Measurements from ENCODE around the gene GALNT2. TPM values are rescaled to one million over a fixed set of nuclear protein-coding genes. Genes with fewer than 3 reads are reported as not detected.

Gene GALNT2
- total RNA-seq, 1 donor from 2014 or later, result 41.3 TPM

DNA sequence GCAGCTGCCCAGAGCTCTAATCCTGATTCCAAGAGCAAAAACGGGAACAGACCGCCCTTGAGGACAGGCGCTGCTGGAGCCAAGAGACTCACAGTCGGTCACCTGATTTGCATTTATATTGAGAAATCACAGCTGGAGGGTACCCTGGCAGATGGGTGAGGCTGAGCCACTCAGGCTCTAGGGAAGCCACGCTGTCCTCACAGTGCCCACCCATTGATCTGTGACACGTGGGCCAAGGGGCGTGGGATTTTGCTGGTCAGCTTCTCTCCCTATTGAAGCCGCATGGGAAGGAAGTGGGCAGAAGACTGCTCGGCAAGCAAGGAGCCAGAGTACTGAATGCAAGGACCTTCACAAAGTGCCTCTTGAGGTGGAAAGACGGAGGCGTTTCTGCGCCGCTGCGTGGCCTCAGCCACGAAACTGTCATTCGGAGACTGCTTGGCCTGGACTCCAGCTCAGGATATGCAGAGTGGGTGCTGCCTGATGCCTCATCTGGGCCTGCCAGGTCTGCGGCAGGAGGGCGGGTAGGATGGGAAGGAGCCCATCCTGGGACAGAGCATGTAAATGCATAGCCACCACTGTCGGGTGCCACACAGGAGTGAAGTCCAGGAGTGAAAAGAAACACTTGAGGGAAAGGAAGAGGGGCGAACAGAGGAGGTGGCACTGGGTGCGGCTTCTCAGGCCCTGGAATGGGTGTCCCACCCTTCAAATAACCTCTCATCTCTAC, 219.3 kb downstream of the GALNT2 start:
- intact Hi-C loops (cut with micrococcal nuclease), result no loop called here

- intact Hi-C loops (cut with micrococcal nuclease), result no loop called here
Observed at GRCh38 chr1:230286890-230287269, 219.8 kb downstream of the GALNT2 start.

DNA sequence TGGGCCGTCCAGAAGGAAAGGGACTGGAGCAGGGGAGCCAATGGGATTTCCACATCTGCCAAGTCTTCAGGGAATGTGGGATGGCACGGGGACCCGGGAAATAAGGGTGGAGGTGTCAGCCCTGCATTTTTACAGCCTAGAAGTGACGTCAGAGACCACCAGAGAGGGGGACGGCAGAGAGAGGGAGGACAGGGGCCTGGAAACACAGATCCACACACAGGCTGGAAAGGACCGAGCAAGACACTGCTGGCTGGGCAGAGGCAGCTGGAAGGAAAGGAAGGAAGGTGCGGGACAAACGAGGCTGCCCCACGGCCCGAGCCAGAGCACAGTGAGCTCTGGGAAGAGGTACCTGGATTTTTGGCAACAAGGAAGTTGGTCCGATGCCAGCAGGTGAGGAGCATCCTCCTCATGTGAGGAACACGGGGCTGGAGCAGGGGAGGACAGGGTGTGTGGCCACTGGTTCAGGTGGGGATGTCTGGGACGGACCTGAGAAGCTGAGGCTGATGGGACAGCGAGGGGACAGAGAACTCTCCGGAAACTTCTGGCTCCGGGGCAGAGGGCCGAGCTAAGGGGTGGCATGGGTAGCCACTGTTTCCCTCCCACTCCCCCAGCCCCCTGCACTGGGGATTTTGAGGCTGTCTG, 220.8 kb downstream of the GALNT2 start:
- intact Hi-C loops (cut with micrococcal nuclease), result no loop called here

- intact Hi-C loops (cut with micrococcal nuclease), result no loop called here
Observed at GRCh38 chr1:230288641-230289349, 221.8 kb downstream of the GALNT2 start.

DNA sequence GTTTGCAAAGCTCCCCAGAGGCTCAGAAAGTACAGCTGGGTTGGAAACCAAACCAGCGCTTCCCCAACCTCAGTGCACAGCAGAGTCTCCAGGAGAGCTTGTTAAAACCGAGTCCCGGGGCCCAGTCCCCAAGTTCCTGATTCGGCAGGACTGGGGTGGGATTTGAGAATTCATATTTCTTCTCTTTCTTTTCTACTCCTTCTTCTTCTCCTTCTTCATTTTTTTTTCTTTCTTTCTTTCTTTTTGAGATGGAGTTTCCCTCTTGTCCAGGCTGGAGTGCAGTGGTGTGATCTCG, 222.3 kb downstream of the GALNT2 start:
- intact Hi-C loops (cut with micrococcal nuclease), result no loop called here

- intact Hi-C loops (cut with micrococcal nuclease), result no loop called here
Observed at GRCh38 chr1:230291731-230292620, 224.9 kb downstream of the GALNT2 start.

DNA sequence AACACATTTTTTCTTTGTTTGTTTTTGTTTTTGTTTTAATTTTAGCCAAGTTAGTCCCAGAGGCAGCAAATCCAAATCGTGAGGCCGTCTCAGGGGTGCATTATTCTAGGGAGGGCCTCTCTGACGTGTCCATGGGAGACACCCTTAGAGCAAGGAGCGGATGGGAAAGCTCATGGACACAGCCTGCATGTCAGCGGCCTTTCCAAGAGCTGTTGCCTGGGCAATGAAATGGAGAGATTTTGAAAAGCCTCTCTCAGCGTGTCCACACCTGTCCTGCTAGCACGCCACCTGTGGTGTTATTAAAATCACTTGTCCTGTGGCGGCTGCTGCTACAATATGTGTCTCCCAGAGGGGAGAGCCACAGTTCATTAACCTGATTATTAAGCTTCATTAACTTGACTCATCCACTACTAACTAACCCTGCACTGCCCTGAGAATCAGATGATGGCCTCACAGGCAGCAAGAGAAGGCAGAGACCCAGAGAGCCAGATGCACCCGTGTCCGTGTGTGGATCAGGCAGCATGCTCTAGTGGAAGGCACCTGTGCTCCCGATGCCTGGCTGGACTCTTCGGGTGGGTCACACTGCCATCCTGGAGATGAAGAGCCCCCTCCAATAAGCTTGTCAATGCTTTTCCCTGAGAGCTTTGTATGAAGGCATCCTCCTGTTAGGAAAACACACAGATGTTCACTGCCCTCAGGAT, 225.8 kb downstream of the GALNT2 start:
- intact Hi-C loops (cut with micrococcal nuclease), result no loop called here

- intact Hi-C loops (cut with micrococcal nuclease), result no loop called here
Observed at GRCh38 chr1:230293390-230293700, 226.3 kb downstream of the GALNT2 start.

GRCh38 chr1:230295367-230295766, 228.3 kb downstream of the GALNT2 start:
- intact Hi-C loops (cut with micrococcal nuclease), result no loop called here

DNA sequence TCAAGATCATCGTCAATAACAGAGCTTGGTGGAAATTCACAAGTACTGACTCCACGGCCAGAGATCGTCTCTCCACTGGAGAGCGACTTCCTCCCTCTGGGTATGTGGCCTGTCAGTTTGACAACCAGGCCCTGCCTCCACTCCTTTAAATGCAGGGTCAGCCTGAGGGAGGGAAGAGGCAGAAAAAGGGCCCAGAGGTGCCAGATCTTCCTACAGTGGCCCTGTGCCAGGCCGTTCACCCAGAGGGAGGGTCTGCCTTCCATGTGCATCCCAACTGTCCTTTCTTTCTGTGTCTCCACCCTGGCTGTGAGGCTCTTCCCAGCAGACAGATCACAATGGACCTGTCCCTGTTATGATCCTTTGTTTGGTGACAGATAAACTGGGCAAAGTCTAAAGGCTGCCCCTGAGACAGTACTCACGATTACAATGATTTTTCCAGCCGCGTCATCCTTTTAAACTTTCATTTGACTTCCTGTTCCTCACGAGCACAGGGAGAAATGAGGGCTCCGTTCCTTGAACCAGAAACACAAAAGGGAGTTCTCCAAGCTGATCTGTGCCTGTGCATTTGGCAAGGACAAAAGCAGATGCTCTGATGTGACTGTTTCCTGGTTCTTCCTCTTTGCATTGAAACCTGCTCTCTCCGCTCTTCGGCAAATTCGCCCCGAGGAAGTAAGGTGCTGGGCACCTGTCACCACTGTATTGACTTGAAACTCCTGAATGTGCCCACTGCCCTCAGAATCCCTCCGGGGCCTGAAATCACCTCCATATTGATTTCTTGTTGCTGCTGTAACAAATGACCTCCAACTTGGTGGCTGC, 232.4 kb downstream of the GALNT2 start:
- intact Hi-C loops (cut with micrococcal nuclease), result no loop called here

- intact Hi-C loops (cut with micrococcal nuclease), result no loop called here
Observed at GRCh38 chr1:230300322-230301301, 233.6 kb downstream of the GALNT2 start.

- intact Hi-C loops (cut with micrococcal nuclease), result no loop called here
Observed at GRCh38 chr1:230301322-230301721, 234.3 kb downstream of the GALNT2 start.

GRCh38 chr1:230301822-230302221, 234.8 kb downstream of the GALNT2 start:
- intact Hi-C loops (cut with micrococcal nuclease), result no loop called here

- intact Hi-C loops (cut with micrococcal nuclease), result no loop called here
Observed at GRCh38 chr1:230303069-230303468, 236.0 kb downstream of the GALNT2 start.

DNA sequence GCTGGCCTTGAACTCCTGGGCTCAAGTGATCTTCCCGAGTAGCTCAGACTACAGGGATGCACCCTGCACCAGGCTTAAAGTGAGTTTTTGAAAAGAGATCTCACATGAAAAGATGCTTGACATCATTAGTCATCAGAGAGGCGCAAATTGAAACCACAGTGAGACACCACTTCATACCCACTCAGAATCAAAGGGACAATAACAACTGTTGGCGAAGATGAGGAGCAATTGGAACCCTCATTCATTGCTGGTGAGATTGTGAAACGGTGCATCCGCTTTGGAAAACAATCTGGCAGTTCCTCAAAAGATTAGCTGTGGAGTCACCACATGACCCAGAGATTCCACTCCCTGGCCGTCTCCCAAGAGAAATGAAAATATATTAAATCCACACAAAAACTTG, 236.8 kb downstream of the GALNT2 start:
- intact Hi-C loops (cut with micrococcal nuclease), result no loop called here

GRCh38 chr1:230306169-230306568, 239.1 kb downstream of the GALNT2 start:
- intact Hi-C loops (cut with micrococcal nuclease), result loop anchor here (1.0 kb wide), 1 partner anchor 645 kb away; no protein-coding TSS in a partner anchor

GRCh38 chr1:230307213-230307612, 240.2 kb downstream of the GALNT2 start:
- intact Hi-C loops (cut with micrococcal nuclease), result no loop called here

GRCh38 chr1:230308039-230308438, 241.0 kb downstream of the GALNT2 start:
- intact Hi-C loops (cut with micrococcal nuclease), result no loop called here

DNA sequence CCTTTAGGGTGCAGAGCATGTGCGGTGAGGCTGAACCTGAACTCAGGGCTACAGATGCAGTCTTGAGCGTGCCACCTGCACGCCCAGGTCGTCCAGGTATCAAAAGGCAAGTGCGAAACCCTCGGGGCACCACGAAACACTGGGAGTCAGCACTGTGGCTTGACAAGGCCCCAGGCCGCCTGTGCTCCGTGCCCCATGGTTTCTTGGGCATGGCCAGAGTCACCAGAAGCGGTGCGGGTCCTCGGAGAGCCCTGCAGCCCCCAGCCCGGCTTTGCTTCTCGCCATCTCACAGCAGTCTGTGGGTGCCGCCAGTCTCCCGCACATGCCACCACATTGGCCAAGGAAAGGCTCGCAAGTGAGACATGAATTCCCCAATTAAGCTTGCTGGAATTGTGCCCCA, 241.8 kb downstream of the GALNT2 start:
- intact Hi-C loops (cut with micrococcal nuclease), result no loop called here
